DOHH2 (cell line): ENCODE results near the gene KDM4C.

Experiments used
- CTCF ChIP-seq: fragments of 200-600 bp; sonication (generic); IDR thresholded peaks from one replicate; pipeline ENCODE4 v1.5.1; 2014; ENCODE audit warnings: antibody characterized with exemption, mild to moderate bottlenecking, low read depth, low read length; ENCODE audit not compliant: poor library complexity, severe bottlenecking
- EZH2phosphoT487 ChIP-seq: fragments of 200-600 bp; sonication (generic); IDR thresholded peaks from 2 replicates; pipeline ENCODE4 v1.6.1; 2017; ENCODE audit warnings: borderline replicate concordance, mild to moderate bottlenecking, antibody characterized with exemption, low read length, moderate library complexity, mixed read lengths

GRCh38 chr9:6735422-6735821 lies 22.4 kb upstream of the KDM4C start:
- TF ChIP-seq CTCF (no peak), EZH2phosphoT487 (no peak)
